GM12891 (cell line): ENCODE results near the gene DNM1.

ENCODE experiments used
- DNase-seq: peaks from one replicate; pipeline ENCODE4 v3.0.0; 2011; ENCODE audit warnings: low spot score; ENCODE audit not compliant: insufficient read length
- FAIRE-seq: peaks from 2 replicates; lab custom pipeline; 2011; peaks lifted over from hg19 to GRCh38; lab: Jason Lieb, UNC
- PAX5 ChIP-seq: IDR thresholded peaks from 2 replicates; pipeline ENCODE4 v1.6.1; 2011; ENCODE audit warnings: low read length, moderate library complexity, mild to moderate bottlenecking; ENCODE audit not compliant: insufficient read depth, severe bottlenecking
- POLR2A ChIP-seq: IDR thresholded peaks from 2 replicates; pipeline ENCODE4 v1.6.1; 2011; ENCODE audit warnings: low read depth, low read length, control low read depth
- POLR2AphosphoS5 ChIP-seq: IDR thresholded peaks from 2 replicates; pipeline ENCODE4 v1.6.1; 2011; ENCODE audit warnings: low read depth, low read length, control low read depth
- POU2F2 ChIP-seq: IDR thresholded peaks from 2 replicates; pipeline ENCODE4 v1.6.1; 2011; ENCODE audit warnings: low read depth, mild to moderate bottlenecking, control low read depth, low read length, moderate library complexity
- SPI1 ChIP-seq: IDR thresholded peaks from 2 replicates; pipeline ENCODE4 v1.6.1; 2011; ENCODE audit warnings: low read depth, low read length, control low read depth
- TAF1 ChIP-seq: IDR thresholded peaks from 2 replicates; pipeline ENCODE4 v1.6.1; 2011; ENCODE audit warnings: low read depth, low read length, control low read depth

DNM1 gene

GRCh38 chr9:128286440-128286839, 83.3 kb downstream of the DNM1 start:
- DNase-seq (no peak), FAIRE-seq (no peak)
- TF ChIP-seq POU2F2 (no peak), POLR2AphosphoS5 (no peak), POLR2A (no peak), SPI1 (no peak), PAX5 (no peak), TAF1 (no peak)

GRCh38 chr9:128288273-128289004, 85.3 kb downstream of the DNM1 start:
- DNase-seq, result no peak
- FAIRE-seq, result no peak
- TF ChIP-seq TAF1 (no peak), POLR2A (no peak), POLR2AphosphoS5 (no peak), PAX5 (no peak), SPI1 (no peak), POU2F2 (no peak)

- FAIRE-seq, result no peak
- TF ChIP-seq POLR2A, result no peak
- no peak for TF ChIP-seq SPI1
- TF ChIP-seq POU2F2, result no peak
- TF ChIP-seq TAF1, result no peak
- no peak for TF ChIP-seq PAX5
- no peak for TF ChIP-seq POLR2AphosphoS5
- no peak for DNase-seq
These were observed 88.8 kb downstream of the DNM1 start for GRCh38 chr9:128292009-128292408.

GRCh38 chr9:128293091-128293490, 89.9 kb downstream of the DNM1 start:
- TF ChIP-seq SPI1 (no peak), PAX5 (no peak), POLR2AphosphoS5 (no peak), POU2F2 (no peak), POLR2A (no peak), TAF1 (no peak)
- DNase-seq, result no peak
- FAIRE-seq, result no peak

GRCh38 chr9:128294142-128294541, 91.0 kb downstream of the DNM1 start:
- TF ChIP-seq POLR2AphosphoS5, result no peak
- TF ChIP-seq POLR2A, result no peak
- no peak for TF ChIP-seq TAF1
- TF ChIP-seq SPI1, result no peak
- no peak for TF ChIP-seq PAX5
- TF ChIP-seq POU2F2, result no peak
- FAIRE-seq, result no peak
- no peak for DNase-seq

GRCh38 chr9:128296340-128297220, 93.4 kb downstream of the DNM1 start:
- DNase-seq (no peak), FAIRE-seq (no peak)
- TF ChIP-seq POU2F2 (no peak), SPI1 (no peak), TAF1 (no peak), POLR2AphosphoS5 (no peak), POLR2A (no peak), PAX5 (no peak)

- TF ChIP-seq PAX5 (no peak), TAF1 (no peak), POLR2A (no peak), SPI1 (no peak), POLR2AphosphoS5 (no peak), POU2F2 (no peak)
- DNase-seq (no peak), FAIRE-seq (no peak)
These were observed 94.1 kb downstream of the DNM1 start for GRCh38 chr9:128297221-128297773.

- TF ChIP-seq SPI1 (no peak), POLR2AphosphoS5 (no peak), POLR2A (no peak), POU2F2 (no peak), TAF1 (no peak), PAX5 (no peak)
- FAIRE-seq, result no peak
- no peak for DNase-seq
These were observed 95.6 kb downstream of the DNM1 start for GRCh38 chr9:128298535-128299482.
